NCI-H526 (cell line): Measurements from ENCODE around the gene CAD.
"Not testable (repeated sequence)": the region's sequence is repeated elsewhere in the genome, so short reads cannot be mapped to it uniquely, and the experiment has no call there.

ENCODE experiments used
- DNase-seq, 2 experiments: peaks; one replicate each; lab custom pipeline; 2025; lab: John Stamatoyannopoulos, UW

The CAD gene

DNA sequence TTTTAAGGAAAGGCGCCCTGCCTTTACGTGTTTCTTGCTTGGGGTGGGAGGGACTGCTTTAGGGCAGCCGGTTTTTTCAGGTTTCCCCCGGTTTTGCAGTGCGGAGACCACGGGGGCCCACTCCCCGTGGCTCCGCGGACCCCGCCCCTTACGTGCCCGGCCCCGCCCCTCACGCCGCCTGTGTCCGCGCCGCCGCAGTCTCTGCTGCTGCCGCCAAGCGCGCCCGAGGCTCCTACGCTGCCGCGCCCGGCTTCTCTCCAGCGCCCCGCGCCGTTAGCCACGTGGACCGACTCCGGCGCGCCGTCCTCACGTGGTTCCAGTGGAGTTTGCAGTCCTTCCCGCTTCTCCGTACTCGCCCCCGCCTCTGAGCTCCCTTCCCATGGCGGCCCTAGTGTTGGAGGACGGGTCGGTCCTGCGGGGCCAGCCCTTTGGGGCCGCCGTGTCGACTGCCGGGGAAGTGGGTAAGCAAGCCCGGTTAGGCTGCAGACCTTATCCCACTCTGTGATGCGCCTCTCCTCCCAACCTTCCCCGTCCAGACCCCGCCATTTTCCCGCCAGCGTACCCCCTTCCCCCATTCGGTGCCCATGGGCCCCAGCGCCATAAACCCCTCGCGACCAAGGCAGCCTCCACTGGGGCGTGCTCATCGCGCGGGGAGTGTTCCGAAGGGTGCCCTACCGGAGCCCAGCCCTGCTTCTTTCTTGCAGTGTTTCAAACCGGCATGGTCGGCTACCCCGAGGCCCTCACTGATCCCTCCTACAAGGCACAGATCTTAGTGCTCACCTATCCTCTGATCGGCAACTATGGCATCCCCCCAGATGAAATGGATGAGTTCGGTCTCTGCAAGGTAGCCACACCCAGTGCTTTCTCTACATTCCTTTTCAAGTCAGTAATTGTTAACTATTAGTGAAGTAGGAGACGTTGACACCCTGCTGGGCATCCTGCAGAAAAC is at the start of gene CAD:
CAD (plus strand) TSS at position 197 of the 949 bp plus-strand sequence; CDS start at position 380, 183 bp downstream.
- DNase-seq, result peak; percentile 69 to 94

- DNase-seq, result no peak
Observed at GRCh38 chr2:27170581-27171337, 46.4 kb upstream of the CAD start.

DNA sequence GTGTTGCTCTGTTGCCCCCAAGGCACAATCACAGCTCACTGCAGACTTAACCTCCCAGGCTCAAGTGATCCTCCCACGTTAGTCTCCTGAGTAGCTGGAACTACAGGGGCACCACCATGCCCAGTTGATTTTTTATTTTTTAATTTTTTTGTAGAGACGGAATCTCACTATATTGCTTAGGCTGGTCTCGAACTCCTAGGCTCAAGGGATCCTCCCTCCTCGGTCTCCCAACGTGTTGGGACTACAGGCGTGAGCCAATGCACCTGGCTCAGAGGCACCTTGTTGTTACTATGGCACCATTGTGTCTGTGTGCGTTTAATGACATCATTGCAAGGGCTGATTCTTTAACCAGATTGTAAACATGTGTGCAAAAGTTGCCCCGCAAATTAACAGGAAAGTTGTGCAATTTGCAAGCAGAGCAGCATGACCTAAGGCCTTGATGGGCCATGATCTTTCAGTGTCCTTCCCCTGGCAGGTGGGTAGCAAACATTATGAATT is 45.8 kb upstream of the CAD start:
- DNase-seq, result no peak

- no peak for DNase-seq
Observed at GRCh38 chr2:27174638-27175037, 42.5 kb upstream of the CAD start.

- no peak for DNase-seq
Observed at GRCh38 chr2:27175330-27175729, 41.8 kb upstream of the CAD start.

DNA sequence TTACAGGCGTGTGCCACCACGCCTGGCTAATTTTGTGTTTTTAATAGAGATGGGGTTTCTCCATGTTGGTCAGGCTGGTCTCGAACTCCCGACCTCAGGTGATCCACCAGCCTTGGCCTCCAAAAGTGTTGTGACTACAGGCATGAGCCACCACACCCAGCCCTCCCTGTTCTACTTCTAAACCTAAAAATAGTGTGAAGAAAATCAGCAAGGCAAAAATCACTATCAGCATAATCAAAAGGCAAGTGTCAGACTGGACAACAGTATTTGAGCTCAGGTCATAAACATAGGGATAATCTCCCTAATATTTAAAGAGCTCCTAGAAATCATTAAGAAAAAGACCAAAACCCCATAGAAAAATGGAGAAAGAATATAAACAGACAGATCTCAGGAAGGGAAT is 41.4 kb upstream of the CAD start:
- DNase-seq, result not testable (repeated sequence)

GRCh38 chr2:27177441-27178351 is 39.5 kb upstream of the CAD start:
- no peak for DNase-seq

DNA sequence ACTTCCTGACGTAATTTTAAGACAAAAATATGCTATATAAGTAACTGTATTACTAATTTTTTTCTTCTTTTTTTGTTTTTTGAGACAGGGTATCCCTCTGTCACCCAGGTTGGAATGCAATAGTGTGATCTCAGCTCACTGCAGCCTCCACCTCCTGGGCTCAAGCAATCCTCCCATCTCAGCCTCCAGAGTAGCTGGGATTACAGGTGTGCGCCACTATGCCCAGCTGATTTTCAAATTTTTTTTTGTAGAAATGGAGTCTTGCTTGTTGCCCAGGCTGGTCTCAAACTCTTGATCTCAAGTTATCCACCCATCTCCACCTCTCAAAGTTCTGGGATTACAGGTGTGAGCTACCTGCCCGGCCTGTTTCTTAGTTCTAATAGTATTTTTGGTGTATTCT is 38.7 kb upstream of the CAD start:
- no peak for DNase-seq

GRCh38 chr2:27179344-27180000 is 37.7 kb upstream of the CAD start:
- no peak for DNase-seq

GRCh38 chr2:27182346-27182745 is 34.8 kb upstream of the CAD start:
- DNase-seq, result no peak

- no peak for DNase-seq
Observed at GRCh38 chr2:27184115-27184514, 33.1 kb upstream of the CAD start.

GRCh38 chr2:27185331-27186026 is 31.7 kb upstream of the CAD start:
- DNase-seq, result no peak

GRCh38 chr2:27186613-27187345 is 30.4 kb upstream of the CAD start:
- DNase-seq, result no peak

DNA sequence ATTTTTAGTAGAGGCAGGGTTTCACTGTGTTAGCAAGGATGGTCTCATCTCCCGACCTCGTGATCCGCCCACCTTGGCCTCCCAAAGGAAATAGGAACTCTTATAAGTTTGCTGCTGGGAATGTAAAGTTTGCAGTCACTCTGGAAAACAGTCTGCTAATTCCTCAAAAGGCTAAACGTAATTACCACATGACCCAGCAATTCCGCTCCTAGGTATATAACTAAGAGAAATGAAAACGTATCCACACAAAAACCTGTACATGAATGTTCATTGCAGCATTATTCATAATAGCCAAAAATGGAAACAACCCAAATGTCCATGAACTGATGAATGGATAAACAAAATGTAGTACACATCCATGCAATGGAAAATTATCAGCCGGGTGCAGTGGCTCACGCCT is 27.2 kb upstream of the CAD start:
- no peak for DNase-seq

DNA sequence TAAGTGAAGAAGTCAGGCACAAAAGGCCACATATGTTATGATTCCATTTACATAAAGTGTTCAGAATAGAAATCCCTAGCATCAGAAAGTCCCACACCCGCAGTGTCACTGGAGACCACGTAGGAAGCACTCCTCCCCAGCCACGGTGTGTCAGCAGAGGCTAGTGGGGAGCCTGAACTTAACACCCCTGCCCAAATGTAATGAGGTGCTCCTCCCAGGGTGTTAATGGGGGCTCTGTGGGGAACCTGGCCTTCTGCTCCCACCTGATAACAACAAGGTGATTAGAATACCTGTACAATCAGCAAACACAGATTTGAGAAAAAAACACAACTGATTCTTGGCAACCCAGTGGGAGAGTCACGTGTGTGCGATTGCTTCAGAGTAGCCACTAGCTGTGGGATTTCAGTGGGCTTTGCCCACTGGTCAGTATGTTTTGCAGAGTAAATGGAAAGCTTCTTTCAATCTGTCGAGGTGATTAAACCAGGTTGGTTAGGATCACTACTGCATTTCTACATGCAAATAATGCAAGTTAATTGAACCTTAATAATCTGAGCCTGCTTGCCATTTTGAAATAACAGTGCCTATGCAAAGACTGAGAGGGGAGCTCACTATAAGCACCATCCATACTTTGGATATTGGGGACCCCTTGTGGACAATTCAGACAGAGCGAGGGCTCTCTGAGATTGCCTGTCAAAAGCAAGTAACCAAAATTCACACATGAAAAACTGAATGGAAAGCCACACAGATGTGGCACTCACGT is 25.9 kb upstream of the CAD start:
- peak; percentile 24 to 58 for DNase-seq

DNA sequence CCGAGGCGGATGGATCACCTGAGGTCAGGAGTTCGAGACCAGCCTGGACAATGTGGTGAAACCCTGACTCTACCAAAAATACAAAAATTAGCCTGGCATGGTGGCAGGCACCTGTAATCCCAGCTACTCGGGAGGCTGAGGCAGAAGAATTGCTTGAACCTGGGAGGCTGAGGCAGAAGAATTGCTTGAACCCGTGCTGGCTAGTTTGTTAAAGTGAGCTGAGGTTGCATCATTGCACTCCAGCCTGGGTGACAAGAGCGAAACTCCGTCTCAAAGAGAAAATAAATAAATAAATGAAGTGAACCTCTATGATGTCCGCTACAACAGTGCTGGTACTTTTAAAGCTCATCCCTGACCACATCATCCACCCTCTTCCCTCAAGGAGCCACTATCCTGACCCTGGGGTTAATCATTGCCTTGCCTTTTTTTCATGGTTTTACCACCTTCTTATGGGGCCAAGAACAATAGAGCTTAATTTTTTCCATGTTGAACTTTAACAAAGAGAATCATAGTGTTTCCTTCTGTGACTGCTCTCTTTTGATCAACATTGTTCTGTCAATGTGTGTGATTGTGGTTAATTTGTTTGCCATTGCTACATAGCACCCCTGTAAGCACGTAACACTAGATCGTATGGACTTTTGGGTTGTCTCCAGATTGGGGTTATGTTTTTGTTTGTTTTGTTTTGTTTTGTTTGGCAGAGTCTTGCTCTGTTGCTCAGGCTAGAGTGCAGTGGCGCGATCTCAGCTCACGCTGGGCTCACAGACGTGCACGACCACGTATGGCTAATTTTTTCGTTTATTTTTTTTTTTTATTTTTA is 22.4 kb upstream of the CAD start:
- DNase-seq, result no peak

- DNase-seq, result not testable (repeated sequence)
Observed at GRCh38 chr2:27195799-27196198, 21.4 kb upstream of the CAD start.

GRCh38 chr2:27198068-27198467 is 19.1 kb upstream of the CAD start:
- DNase-seq, result not testable (repeated sequence)
